Activated T-cell treated with anti-CD3 and anti-CD28 coated beads, Interleukin-2, amount 50 U/mL, for 4 hours (primary cell): Measurements from ENCODE around the gene KCTD15. TPM values are rescaled to one million over a fixed set of nuclear protein-coding genes. Genes with fewer than 3 reads are reported as not detected.
A peak's percentile ranks its signal among the peaks of the same experiment; 100 is the strongest.
"Not testable (repeated sequence)": the region's sequence is repeated elsewhere in the genome, so short reads cannot be mapped to it uniquely, and the experiment has no call there.

Experiments
- ATAC-seq, 2 donors: fragments of 200-7000 bp; cut with Tn5 transposase; one replicate each; pipeline ENCODE4 v1.10.0; 2021
- DNase-seq: peaks from one replicate; pipeline ENCODE4 v3.0.0-alpha.2; 2020
- H3K27me3 Mint-ChIP-seq: one replicate; pipeline ENCODE4 v1.8.0; 2021; ENCODE audit warnings: low read depth, mixed read lengths
- H3K36me3 Mint-ChIP-seq: one replicate; pipeline ENCODE4 v1.8.0; 2022; ENCODE audit warnings: mixed read lengths; ENCODE audit not compliant: insufficient read depth
- H3K4me1 Mint-ChIP-seq: one replicate; pipeline ENCODE4 v1.8.0; 2021; ENCODE audit warnings: low read depth, mixed read lengths
- H3K4me3 Mint-ChIP-seq: one replicate; pipeline ENCODE4 v1.8.0; 2021; ENCODE audit warnings: mild to moderate bottlenecking, moderate library complexity, mixed read lengths
- H3K9me3 Mint-ChIP-seq: one replicate; pipeline ENCODE4 v1.8.0; 2021; ENCODE audit warnings: mixed read lengths
- total RNA-seq, 3 donors: library from RNA; stranded (reverse); gene quantifications; one replicate each; pipeline ENCODE4 v1.2.1, GENCODE V29; 2021

KCTD15 gene
- total RNA-seq, 3 donors from 2014 or later: 8.0 to 19.8 (median 11.8) TPM

GRCh38 chr19:33810821-33811220, 14.2 kb downstream of the KCTD15 start:
- H3K27me3 Mint-ChIP-seq: peaks cover 4% of the 10 kb centered on the region
- peaks cover 11% of the 10 kb centered on the region for H3K4me1 Mint-ChIP-seq
- DNase-seq: no peak
- H3K4me3 Mint-ChIP-seq: no peak overlapping the region
- no peak for ATAC-seq
- H3K9me3 Mint-ChIP-seq: no peaks in the 10 kb centered on the region
- H3K36me3 Mint-ChIP-seq: no peaks in the 10 kb centered on the region

- no peak overlapping the region for H3K4me3 Mint-ChIP-seq
- H3K9me3 Mint-ChIP-seq: no peaks in the 10 kb centered on the region
- ATAC-seq (no peak), DNase-seq (no peak)
- peaks cover 7% of the 10 kb centered on the region for H3K4me1 Mint-ChIP-seq
- H3K36me3 Mint-ChIP-seq: no peaks in the 10 kb centered on the region
- H3K27me3 Mint-ChIP-seq: peaks cover 4% of the 10 kb centered on the region
These were observed 14.6 kb downstream of the KCTD15 start for GRCh38 chr19:33811246-33811645.

DNA sequence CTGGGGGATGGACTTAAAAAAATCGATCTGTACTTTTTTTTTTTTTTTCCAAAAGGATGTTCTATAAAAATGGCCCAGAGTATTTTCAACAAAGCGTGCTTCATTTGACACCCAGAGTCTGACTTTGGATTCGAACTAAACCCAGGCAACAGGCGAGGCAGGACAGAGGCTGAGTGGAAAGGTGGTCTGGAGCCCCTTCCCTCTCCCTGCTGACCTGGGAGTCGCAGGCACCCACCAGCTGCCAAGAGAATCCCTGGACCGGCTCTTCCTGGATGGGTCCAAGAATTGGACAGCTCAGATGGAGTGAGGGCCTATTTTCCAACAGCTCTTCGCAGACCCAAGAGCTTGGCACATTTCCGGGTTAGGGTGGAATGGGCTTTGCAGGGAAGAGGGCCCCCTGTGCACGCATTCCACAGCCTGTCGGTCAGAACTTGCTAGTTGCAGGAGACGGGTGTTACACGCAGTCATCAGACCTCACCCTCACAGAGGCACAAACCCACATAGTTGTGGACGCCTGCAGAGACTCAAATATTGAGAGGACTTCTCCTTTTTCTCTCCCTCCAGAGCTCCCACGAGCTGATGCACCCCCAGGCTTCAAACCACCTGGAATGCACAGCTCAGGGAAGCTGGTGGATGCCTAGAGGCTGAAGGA, 15.2 kb downstream of the KCTD15 start:
- ATAC-seq (no peak), DNase-seq (no peak)
- Mint-ChIP-seq H3K9me3 (no peaks in the 10 kb centered on the region), H3K36me3 (no peaks in the 10 kb centered on the region), H3K27me3 (peaks cover 4% of the 10 kb centered on the region), H3K4me1 (peaks cover under 1% of the 10 kb centered on the region), H3K4me3 (no peak overlapping the region)

GRCh38 chr19:33812388-33813330, 16.0 kb downstream of the KCTD15 start:
- no peaks in the 10 kb centered on the region for H3K36me3 Mint-ChIP-seq
- peaks cover 3% of the 10 kb centered on the region for H3K4me1 Mint-ChIP-seq
- no peak overlapping the region for H3K4me3 Mint-ChIP-seq
- peak in 1 of 2 donors; percentile 37 for ATAC-seq
- H3K9me3 Mint-ChIP-seq: no peaks in the 10 kb centered on the region
- peaks cover 4% of the 10 kb centered on the region for H3K27me3 Mint-ChIP-seq
- DNase-seq: no peak

GRCh38 chr19:33813391-33814101, 16.9 kb downstream of the KCTD15 start:
- DNase-seq: no peak
- H3K27me3 Mint-ChIP-seq: peaks cover 4% of the 10 kb centered on the region
- H3K36me3 Mint-ChIP-seq: no peaks in the 10 kb centered on the region
- peaks cover 3% of the 10 kb centered on the region for H3K4me1 Mint-ChIP-seq
- H3K4me3 Mint-ChIP-seq: no peak overlapping the region
- no peaks in the 10 kb centered on the region for H3K9me3 Mint-ChIP-seq
- no peak for ATAC-seq

DNA sequence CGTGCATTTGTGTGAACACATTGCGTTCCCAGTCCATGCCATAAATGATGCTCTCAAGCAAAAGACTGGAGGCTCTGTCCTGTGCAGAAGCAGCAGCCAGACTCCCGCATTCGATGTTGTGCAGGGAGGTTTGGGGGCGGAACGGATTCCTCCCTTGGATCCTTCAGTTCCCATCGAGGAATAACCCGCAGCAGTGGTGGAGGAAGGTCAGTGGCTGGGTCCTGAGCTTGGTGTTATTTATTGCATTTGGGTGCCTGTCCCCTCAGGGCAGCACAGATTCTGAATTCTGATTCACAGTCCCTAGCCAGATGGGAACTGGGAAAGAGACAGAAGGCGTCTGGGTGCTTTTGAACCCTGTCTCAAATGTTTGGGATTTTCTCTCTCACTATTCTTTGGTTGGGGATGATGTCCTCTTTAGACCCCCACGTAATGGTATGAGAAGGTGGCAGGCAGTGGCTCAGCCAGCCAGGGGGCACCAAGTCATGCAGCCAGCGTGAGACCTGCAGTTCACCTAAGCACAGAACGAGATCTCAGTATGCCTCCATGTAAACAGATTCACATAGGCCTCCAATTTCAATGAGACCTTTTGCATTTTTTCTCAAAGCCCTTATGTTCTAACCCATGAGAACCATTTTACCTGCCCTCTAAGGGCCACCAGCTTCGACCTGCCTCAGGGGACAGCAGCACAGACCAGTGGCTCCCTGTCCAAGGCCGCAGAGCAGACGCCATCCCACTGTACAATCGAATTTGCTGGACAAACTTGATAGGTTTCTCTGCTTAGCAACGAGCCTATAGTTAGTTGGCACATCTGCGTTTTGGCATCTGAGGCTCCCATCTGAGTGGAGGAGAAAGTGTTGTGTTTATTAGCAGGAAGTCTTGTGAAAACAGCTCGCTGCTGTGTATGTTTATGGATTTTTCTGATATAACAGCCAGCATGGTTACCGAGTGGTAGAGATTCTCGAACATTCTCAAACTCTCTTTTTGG, 17.8 kb downstream of the KCTD15 start:
- Mint-ChIP-seq H3K9me3 (no peaks in the 10 kb centered on the region), H3K4me3 (no peak overlapping the region)
- no peak for ATAC-seq

GRCh38 chr19:33815380-33816340, 19.0 kb downstream of the KCTD15 start:
- Mint-ChIP-seq H3K9me3 (no peaks in the 10 kb centered on the region), H3K27me3 (peaks cover 8% of the 10 kb centered on the region), H3K4me1 (peaks cover 14% of the 10 kb centered on the region), H3K36me3 (no peaks in the 10 kb centered on the region), H3K4me3 (no peak overlapping the region)
- ATAC-seq: no peak
- no peak for DNase-seq

More for the DNA sequence above, 17.8 kb downstream of the KCTD15 start:
- Mint-ChIP-seq H3K27me3 (peaks cover 7% of the 10 kb centered on the region), H3K36me3 (no peaks in the 10 kb centered on the region), H3K4me1 (peaks cover 10% of the 10 kb centered on the region)
- no peak for DNase-seq

GRCh38 chr19:33818411-33818810, 21.7 kb downstream of the KCTD15 start:
- Mint-ChIP-seq H3K4me3 (peak overlapping the region; percentile 3), H3K36me3 (no peaks in the 10 kb centered on the region), H3K4me1 (peaks cover 25% of the 10 kb centered on the region), H3K9me3 (no peaks in the 10 kb centered on the region), H3K27me3 (peaks cover 8% of the 10 kb centered on the region)
- DNase-seq (no peak), ATAC-seq (no peak)

DNA sequence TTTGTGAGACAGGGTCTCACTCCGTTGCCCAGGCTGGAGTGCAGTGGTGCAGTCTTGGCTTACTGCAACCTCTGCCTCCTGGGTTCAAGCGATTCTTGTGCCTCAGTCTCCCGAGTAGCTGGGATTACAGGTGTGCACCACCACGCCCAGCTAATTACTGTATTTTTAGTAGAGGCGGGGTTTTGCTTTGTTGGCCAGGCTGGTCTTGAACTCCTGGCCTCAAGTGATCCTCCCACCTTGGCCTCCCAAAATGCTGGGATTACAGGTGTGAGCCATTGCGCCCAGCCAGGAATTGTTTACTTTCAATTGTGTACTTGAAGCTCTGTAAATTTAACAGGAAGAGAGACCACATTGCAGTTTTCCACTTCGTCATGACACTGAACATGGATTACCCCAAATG, 22.4 kb downstream of the KCTD15 start:
- H3K36me3 Mint-ChIP-seq, H3K27me3 Mint-ChIP-seq, ATAC-seq, H3K9me3 Mint-ChIP-seq, DNase-seq: not testable (repeated sequence)
- Mint-ChIP-seq H3K4me3 (peak overlapping the region; percentile 54), H3K4me1 (peaks cover 25% of the 10 kb centered on the region)

DNA sequence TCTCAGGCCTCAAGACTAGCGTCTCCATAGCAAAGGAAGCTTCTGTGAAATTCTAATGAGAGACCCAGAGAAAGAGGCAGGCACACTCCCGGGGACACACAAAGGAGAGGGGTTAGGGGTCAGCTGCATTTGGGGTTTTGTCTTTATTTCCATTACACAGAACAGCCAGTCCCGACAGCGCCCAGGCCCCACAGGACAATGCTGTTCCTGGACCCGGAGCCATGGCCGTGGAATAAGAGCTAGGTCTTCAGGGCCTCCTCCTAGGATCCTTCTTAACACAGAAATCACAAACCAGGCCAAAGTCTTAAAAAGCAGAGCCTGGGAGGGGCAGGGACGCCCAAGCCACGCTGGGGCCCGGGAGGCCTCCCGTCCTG, 22.8 kb downstream of the KCTD15 start:
- ATAC-seq: no peak
- no peak for DNase-seq
- Mint-ChIP-seq H3K36me3 (no peaks in the 10 kb centered on the region), H3K27me3 (peaks cover 7% of the 10 kb centered on the region), H3K4me1 (peaks cover 25% of the 10 kb centered on the region), H3K9me3 (no peaks in the 10 kb centered on the region), H3K4me3 (peak overlapping the region; percentile 54)

DNA sequence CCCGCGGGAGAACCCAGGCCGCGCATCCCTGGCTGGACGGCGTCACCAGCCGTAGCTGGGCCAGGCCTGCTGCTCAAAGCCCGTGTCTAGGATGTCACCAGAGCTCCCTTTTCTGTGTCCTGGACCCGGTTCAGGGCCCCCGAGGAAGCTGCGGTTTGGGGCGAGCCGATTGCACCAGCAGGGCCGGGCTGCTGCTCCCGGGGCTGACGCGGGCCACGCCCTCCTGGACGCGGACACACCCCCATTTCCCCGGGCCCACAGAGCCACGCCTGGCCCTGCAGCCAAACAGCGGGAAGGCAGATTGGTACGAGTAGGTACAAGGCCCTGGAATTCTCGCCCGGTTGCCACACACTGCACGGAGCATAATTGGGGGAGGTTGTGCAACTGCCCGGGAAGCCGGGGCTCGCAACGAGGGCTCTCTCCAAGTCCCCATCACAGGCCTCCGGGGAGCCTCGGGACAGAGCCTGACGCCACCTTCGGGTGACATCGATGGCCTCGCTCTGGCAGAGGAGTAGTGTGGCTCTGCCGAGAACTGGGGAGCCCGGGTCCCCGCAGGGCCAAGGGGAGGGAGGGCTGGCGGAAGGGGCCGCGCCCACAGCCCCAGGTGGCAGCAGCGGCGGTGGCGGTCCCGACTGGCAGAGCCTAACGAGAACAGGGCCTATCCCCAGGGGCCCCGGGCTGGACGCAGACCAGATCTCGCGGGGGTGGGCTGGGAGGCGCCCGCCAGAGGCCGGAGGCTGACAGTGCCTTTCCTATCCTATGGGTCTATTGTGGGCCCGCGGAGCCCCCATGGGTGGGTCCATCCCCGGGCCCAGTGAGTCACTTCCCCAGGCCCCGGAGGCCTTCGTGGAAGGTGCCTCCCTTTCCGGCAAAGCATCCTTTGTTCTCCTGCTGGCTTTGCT, 23.5 kb downstream of the KCTD15 start:
- Mint-ChIP-seq H3K4me1 (peaks cover 25% of the 10 kb centered on the region), H3K9me3 (no peaks in the 10 kb centered on the region), H3K4me3 (peak overlapping the region; percentile 71), H3K36me3 (no peaks in the 10 kb centered on the region), H3K27me3 (peaks cover 7% of the 10 kb centered on the region)
- DNase-seq (peak; percentile 34), ATAC-seq (peak; percentile 86 to 89)

DNA sequence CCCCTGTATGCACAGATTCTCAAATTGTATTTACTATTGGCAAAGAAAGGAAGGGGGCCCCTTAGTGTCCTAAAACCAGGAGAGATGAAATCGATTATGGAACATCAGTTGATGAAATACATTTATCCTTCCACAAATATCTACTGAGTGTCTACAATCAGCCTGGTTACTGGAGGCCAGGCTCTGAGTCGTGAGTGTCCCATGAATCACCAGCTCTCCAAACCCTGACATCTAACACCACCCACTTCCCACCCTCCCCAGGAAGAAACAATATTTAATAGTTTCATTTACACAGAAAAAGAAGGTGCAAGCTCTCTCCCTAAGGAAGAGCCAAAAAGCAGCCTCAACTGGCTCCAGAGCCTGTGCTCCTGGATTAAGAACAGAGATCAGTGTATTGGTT, 25.2 kb downstream of the KCTD15 start:
- Mint-ChIP-seq H3K36me3 (no peaks in the 10 kb centered on the region), H3K9me3 (no peaks in the 10 kb centered on the region), H3K4me1 (peaks cover 25% of the 10 kb centered on the region), H3K4me3 (no peak overlapping the region), H3K27me3 (peaks cover 6% of the 10 kb centered on the region)
- ATAC-seq (no peak), DNase-seq (no peak)
